GM12875 (cell line): ENCODE data around the gene MCF2L2.
A peak's percentile ranks its signal among the peaks of the same experiment; 100 is the strongest.

Experiments
- H3K4me3 ChIP-seq: one replicate; pipeline ENCODE4 v1.5.1; 2011; ENCODE audit warnings: low read depth, low read length, control low read depth
- TF ChIP-seq, protein P1 (sequence below): IDR thresholded peaks from 2 replicates; pipeline ENCODE4 v1.5.1; 2011; ENCODE audit warnings: low read depth, mild to moderate bottlenecking, control low read depth, inconsistent platforms, low read length, moderate library complexity, borderline replicate concordance; ENCODE audit not compliant: insufficient read depth

The MCF2L2 gene

GRCh38 chr3:183260167-183260904 is 168.1 kb downstream of the MCF2L2 start:
- no peak overlapping the region for H3K4me3 ChIP-seq
- TF ChIP-seq, protein P1, sequence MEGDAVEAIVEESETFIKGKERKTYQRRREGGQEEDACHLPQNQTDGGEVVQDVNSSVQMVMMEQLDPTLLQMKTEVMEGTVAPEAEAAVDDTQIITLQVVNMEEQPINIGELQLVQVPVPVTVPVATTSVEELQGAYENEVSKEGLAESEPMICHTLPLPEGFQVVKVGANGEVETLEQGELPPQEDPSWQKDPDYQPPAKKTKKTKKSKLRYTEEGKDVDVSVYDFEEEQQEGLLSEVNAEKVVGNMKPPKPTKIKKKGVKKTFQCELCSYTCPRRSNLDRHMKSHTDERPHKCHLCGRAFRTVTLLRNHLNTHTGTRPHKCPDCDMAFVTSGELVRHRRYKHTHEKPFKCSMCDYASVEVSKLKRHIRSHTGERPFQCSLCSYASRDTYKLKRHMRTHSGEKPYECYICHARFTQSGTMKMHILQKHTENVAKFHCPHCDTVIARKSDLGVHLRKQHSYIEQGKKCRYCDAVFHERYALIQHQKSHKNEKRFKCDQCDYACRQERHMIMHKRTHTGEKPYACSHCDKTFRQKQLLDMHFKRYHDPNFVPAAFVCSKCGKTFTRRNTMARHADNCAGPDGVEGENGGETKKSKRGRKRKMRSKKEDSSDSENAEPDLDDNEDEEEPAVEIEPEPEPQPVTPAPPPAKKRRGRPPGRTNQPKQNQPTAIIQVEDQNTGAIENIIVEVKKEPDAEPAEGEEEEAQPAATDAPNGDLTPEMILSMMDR: no peak

- TF ChIP-seq, protein P1: no peak
Observed at GRCh38 chr3:183259621-183260020, 168.8 kb downstream of the MCF2L2 start.

DNA sequence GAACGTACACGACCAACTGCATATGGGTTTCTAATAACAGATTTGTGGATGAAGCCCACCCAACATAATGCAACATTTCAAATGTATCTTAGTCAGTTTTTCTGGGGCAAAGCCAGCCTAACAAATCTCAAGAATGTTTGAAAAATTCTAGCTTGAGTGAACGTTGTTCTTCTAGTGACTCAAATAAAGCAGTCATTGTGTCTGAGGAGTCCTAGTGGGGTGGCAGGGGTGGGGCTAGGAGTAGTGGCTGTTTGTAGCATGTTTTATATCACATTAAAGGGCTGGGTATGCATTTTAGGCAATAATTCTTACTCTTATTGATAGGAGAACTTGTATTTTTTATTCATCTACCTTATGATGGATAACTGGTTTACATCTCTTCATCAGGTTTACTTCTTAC is 169.3 kb downstream of the MCF2L2 start:
- H3K4me3 ChIP-seq: no peak overlapping the region
- TF ChIP-seq, protein P1: no peak

More at GRCh38 chr3:183259621-183260020, 168.8 kb downstream of the MCF2L2 start:
- no peak overlapping the region for H3K4me3 ChIP-seq

GRCh38 chr3:183255348-183255730 is 173.1 kb downstream of the MCF2L2 start:
- no peak overlapping the region for H3K4me3 ChIP-seq
- TF ChIP-seq, protein P1: no peak

DNA sequence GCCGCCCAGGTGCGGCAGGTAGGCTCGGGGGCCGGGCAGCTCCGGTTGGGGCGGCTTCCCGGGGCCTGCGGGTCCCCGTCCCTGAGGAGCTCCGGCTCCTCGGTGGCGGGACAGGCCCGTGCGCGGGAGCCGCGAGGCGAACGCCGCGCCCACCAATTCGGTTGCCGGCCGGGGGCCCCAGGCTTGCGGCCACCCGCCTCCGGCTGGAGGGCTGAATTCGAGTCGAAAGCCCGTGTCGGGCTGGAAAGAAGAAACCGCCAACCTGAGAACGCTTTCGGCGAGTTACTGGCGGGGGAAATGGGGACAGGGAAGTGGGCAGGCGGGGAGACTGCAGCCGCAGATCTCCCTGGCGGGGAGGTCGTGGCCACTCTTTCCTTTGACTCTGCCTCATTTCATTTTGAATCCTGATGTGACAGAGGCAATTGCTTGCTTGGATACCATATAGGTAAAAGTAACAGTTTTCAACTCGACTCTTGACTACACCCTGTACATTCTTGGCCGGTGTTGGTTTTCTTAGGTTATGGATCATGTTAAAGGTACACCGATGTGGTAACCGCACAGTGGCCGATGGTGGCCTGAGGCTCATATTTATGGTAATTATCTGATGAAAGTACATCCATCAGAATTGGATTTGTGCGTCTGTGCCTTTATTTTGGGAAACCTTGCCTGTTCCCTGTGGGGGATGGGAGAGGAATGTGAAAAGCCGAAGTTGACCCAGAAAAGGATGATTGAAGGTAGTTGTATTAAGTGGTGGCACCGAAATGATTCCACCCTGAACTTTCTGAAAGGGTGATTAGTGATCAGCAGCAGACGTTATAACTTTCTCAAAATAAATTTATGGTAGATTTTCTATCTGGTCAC is 173.7 kb downstream of the MCF2L2 start:
- TF ChIP-seq, protein P1: no peak

GRCh38 chr3:183253528-183254486 is 174.6 kb downstream of the MCF2L2 start:
- peak overlapping the region; percentile 40 for H3K4me3 ChIP-seq
- TF ChIP-seq, protein P1: no peak

More for the DNA sequence above, 173.7 kb downstream of the MCF2L2 start:
- no peak overlapping the region for H3K4me3 ChIP-seq
